ENCODE data around the gene LILRB5.

The LILRB5 gene

DNA sequence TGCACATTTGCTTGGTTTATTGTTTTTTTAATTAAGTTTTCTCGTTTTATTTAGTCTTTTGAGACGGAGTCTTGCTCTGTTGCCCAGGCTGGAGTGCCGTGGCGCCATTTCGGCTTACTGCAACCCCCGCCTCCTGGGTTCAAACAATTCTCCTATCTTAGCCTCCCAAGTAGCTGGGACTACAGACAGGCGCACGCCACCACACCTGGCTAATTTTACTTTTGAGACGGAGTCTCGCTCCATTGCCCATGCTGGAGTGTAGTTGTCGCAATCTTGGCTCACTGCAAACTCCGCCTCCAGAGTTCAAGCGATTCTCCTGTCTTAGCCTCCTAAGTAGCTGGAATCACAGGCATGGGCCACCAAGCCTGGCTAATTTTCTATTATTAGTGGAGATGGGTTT lies 55.1 kb downstream of the LILRB5 start:
- peak; percentile 28 for DNase-seq (ENCODE audit: low read depth)
- TF ChIP-seq, protein P1, sequence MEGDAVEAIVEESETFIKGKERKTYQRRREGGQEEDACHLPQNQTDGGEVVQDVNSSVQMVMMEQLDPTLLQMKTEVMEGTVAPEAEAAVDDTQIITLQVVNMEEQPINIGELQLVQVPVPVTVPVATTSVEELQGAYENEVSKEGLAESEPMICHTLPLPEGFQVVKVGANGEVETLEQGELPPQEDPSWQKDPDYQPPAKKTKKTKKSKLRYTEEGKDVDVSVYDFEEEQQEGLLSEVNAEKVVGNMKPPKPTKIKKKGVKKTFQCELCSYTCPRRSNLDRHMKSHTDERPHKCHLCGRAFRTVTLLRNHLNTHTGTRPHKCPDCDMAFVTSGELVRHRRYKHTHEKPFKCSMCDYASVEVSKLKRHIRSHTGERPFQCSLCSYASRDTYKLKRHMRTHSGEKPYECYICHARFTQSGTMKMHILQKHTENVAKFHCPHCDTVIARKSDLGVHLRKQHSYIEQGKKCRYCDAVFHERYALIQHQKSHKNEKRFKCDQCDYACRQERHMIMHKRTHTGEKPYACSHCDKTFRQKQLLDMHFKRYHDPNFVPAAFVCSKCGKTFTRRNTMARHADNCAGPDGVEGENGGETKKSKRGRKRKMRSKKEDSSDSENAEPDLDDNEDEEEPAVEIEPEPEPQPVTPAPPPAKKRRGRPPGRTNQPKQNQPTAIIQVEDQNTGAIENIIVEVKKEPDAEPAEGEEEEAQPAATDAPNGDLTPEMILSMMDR (conservative IDR thresholded peaks at IDR 0.05; ENCODE audit: low read depth, low read length), result no peak

GRCh38 chr19:54201172-54201701 lies 55.8 kb downstream of the LILRB5 start:
- peak overlapping the region; percentile 66 for H3K4me3 ChIP-seq (ENCODE audit: low read depth, low read length)

More for the DNA sequence above, 55.1 kb downstream of the LILRB5 start:
- H3K4me3 ChIP-seq (ENCODE audit: low read depth, low read length), result peak overlapping the region; percentile 66

More at GRCh38 chr19:54201172-54201701, 55.8 kb downstream of the LILRB5 start:
- TF ChIP-seq, protein P1 (conservative IDR thresholded peaks at IDR 0.05; ENCODE audit: low read depth, low read length), result no peak
- peak; percentile 17 for DNase-seq (ENCODE audit: low read depth)
